IMR-90 (cell line): Measurements from ENCODE around the gene KRTAP10-10. TPM values are rescaled to one million over a fixed set of nuclear protein-coding genes. Genes with fewer than 3 reads are reported as not detected.

Experiments
- ATAC-seq: fragments of 200-7000 bp; cut with Tn5 transposase; 2 replicates; pipeline ENCODE4 v1.9.1; 2020; ENCODE audit warnings: low read depth, mild to moderate bottlenecking, moderate library complexity
- BruUV-seq: library from RNA; stranded (reverse); fragments of 400-500 nt; replicated peaks from 2 replicates; lab custom pipeline; 2021; lab: Mats Ljungman, UMichigan
- CTCF ChIA-PET: fragments of 300-600 bp; formaldehyde crosslinking; extraction: SDS; loops from one replicate; lab custom pipeline; 2021; ENCODE audit warnings: antibody characterized with exemption; lab: Yijun Ruan, JAX
- POLR2A ChIA-PET: fragments of 300-600 bp; sonication (Branson Sonifier 250); formaldehyde crosslinking; loops from one replicate; lab custom pipeline; 2022; ENCODE audit warnings: antibody characterized with exemption; ENCODE audit not compliant: unreplicated experiment; lab: Charles Lee
- DNase-seq: peaks from one replicate; pipeline ENCODE4 v3.0.0; 2013
- H2AFZ ChIP-seq: replicated peaks from 2 replicates; pipeline ENCODE3; 2013; ENCODE audit warnings: low read length, mild to moderate bottlenecking; ENCODE audit not compliant: poor library complexity
- H2AK5ac ChIP-seq: 2 replicates; pipeline ENCODE4 v1.6.1; 2013; ENCODE audit warnings: low read depth, low read length, inconsistent platforms
- H2AK9ac ChIP-seq: replicated peaks from 2 replicates; pipeline ENCODE3; 2013; ENCODE audit warnings: mild to moderate bottlenecking, low read depth, low read length, moderate library complexity; ENCODE audit not compliant: poor library complexity
- H2BK120ac ChIP-seq: 2 replicates; pipeline ENCODE4 v1.6.1; 2013; ENCODE audit warnings: low read depth, low read length, inconsistent platforms
- H2BK15ac ChIP-seq: 3 replicates; pipeline ENCODE4 v1.6.1; 2013; ENCODE audit warnings: low read depth, low read length, inconsistent platforms
- H2BK20ac ChIP-seq: 2 replicates; pipeline ENCODE4 v1.6.1; 2013; ENCODE audit warnings: low read depth, mild to moderate bottlenecking, inconsistent platforms, low read length, moderate library complexity
- H2BK5ac ChIP-seq: 2 replicates; pipeline ENCODE4 v1.6.1; 2013; ENCODE audit warnings: mild to moderate bottlenecking, low read depth, low read length, inconsistent platforms; ENCODE audit not compliant: poor library complexity, severe bottlenecking
- H3K14ac ChIP-seq: replicated peaks from 2 replicates; pipeline ENCODE4 v1.6.1; 2013; ENCODE audit warnings: low read depth, low read length, inconsistent platforms
- H3K18ac ChIP-seq: 2 replicates; pipeline ENCODE4 v1.6.1; 2013; ENCODE audit warnings: low read depth, low read length, control low read depth
- H3K23ac ChIP-seq: 2 replicates; pipeline ENCODE4 v1.6.1; 2013; ENCODE audit warnings: low read depth, low read length, inconsistent platforms
- H3K27ac ChIP-seq: 2 replicates; pipeline ENCODE4 v1.5.1; 2013; ENCODE audit warnings: mild to moderate bottlenecking, control low read depth, low read length; ENCODE audit not compliant: insufficient read depth
- H3K27me3 ChIP-seq: 2 replicates; pipeline ENCODE4 v1.6.1; 2013; ENCODE audit warnings: low read length; ENCODE audit not compliant: control insufficient read depth, insufficient read depth
- H3K36me3 ChIP-seq: 2 replicates; pipeline ENCODE4 v1.6.1; 2013; ENCODE audit warnings: low read length, mixed read lengths; ENCODE audit not compliant: control insufficient read depth, insufficient read depth
- H3K4ac ChIP-seq: 2 replicates; pipeline ENCODE4 v1.6.1; 2013; ENCODE audit warnings: low read depth, low read length, inconsistent platforms
- H3K4me1 ChIP-seq: 2 replicates; pipeline ENCODE4 v1.6.1; 2013; ENCODE audit warnings: low read length, mixed read lengths; ENCODE audit not compliant: control insufficient read depth, insufficient read depth
- H3K4me2 ChIP-seq: 2 replicates; pipeline ENCODE4 v1.6.1; 2013; ENCODE audit warnings: low read depth, mild to moderate bottlenecking, control low read depth, low read length, moderate library complexity
- H3K4me3 ChIP-seq: 2 replicates; pipeline ENCODE4 v1.5.1; 2013; ENCODE audit warnings: low read depth, mild to moderate bottlenecking, control low read depth, low read length, moderate library complexity; ENCODE audit not compliant: insufficient read depth
- H3K56ac ChIP-seq: 2 replicates; pipeline ENCODE4 v1.6.1; 2013; ENCODE audit warnings: low read length, inconsistent platforms; ENCODE audit not compliant: insufficient read depth; ENCODE audit errors: extremely low read depth
- H3K79me1 ChIP-seq, 2 experiments: 2 replicates each; pipeline ENCODE4 v1.6.1; 2013; ENCODE audit warnings: low read length in 2 of 2, inconsistent platforms in 1 of 2, low read depth in 1 of 2
- H3K9ac ChIP-seq: 2 replicates; pipeline ENCODE4 v1.6.1; 2013; ENCODE audit warnings: low read depth, low read length, control low read depth
- H3K9me1 ChIP-seq: 2 replicates; pipeline ENCODE4 v1.6.1; 2013; ENCODE audit warnings: low read length, inconsistent platforms; ENCODE audit not compliant: insufficient read depth
- H3K9me3 ChIP-seq: 2 replicates; pipeline ENCODE4 v1.6.1; 2013; ENCODE audit warnings: low read length; ENCODE audit not compliant: control insufficient read depth, insufficient read depth
- H4K20me1 ChIP-seq: 2 replicates; pipeline ENCODE4 v1.6.1; 2013; ENCODE audit warnings: low read length, inconsistent platforms; ENCODE audit not compliant: insufficient read depth
- H4K5ac ChIP-seq: 2 replicates; pipeline ENCODE4 v1.6.1; 2013; ENCODE audit warnings: mild to moderate bottlenecking, low read depth, low read length, control low read depth
- H4K8ac ChIP-seq, 2 experiments: 2 replicates each; pipeline ENCODE4 v1.6.1; 2013; ENCODE audit warnings: low read depth in 2 of 2, low read length in 2 of 2, control low read depth in 1 of 2, inconsistent platforms in 1 of 2
- H4K91ac ChIP-seq: 2 replicates; pipeline ENCODE4 v1.6.1; 2013; ENCODE audit warnings: low read depth, low read length, inconsistent platforms; ENCODE audit not compliant: insufficient read depth
- BHLHE40 ChIP-seq: fragments of 150-350 bp; IDR thresholded peaks from 2 replicates; pipeline ENCODE4 v1.6.1; 2016; ENCODE audit warnings: mild to moderate bottlenecking, low read depth, low read length
- CEBPB ChIP-seq: IDR thresholded peaks from 2 replicates; pipeline ENCODE4 v1.6.1; 2012; ENCODE audit warnings: low read depth, low read length, improper control_type of control experiment
- CHD1 ChIP-seq: IDR thresholded peaks from 2 replicates; pipeline ENCODE4 v1.6.1; 2012; ENCODE audit warnings: low read depth, low read length, improper control_type of control experiment
- CTCF ChIP-seq: conservative IDR thresholded peaks from 2 replicates; pipeline ENCODE4 v1.5.1; 2012; ENCODE audit warnings: mild to moderate bottlenecking, low read depth, low read length, improper control_type of control experiment
- FOS ChIP-seq: fragments of 150-350 bp; IDR thresholded peaks from 2 replicates; pipeline ENCODE4 v1.6.1; 2016; ENCODE audit warnings: low read depth, low read length
- MAFK ChIP-seq: IDR thresholded peaks from 2 replicates; pipeline ENCODE4 v1.6.1; 2012; ENCODE audit warnings: low read depth, low read length, improper control_type of control experiment
- MAZ ChIP-seq: IDR thresholded peaks from 2 replicates; pipeline ENCODE4 v1.6.1; 2012; ENCODE audit warnings: low read depth, mild to moderate bottlenecking, low read length, improper control_type of control experiment, moderate library complexity, borderline replicate concordance
- MXI1 ChIP-seq: IDR thresholded peaks from 2 replicates; pipeline ENCODE4 v1.6.1; 2012; ENCODE audit warnings: low read depth, mild to moderate bottlenecking, low read length, moderate library complexity, borderline replicate concordance
- NFE2L2 ChIP-seq: fragments of 150-350 bp; IDR thresholded peaks from 2 replicates; pipeline ENCODE4 v1.6.1; 2016; ENCODE audit warnings: low read depth, mild to moderate bottlenecking, low read length
- POLR2A ChIP-seq: IDR thresholded peaks from 2 replicates; pipeline ENCODE4 v1.6.1; 2012; ENCODE audit warnings: mild to moderate bottlenecking, low read depth, low read length
- RAD21 ChIP-seq: IDR thresholded peaks from 2 replicates; pipeline ENCODE4 v1.6.1; 2012; ENCODE audit warnings: low read length, improper control_type of control experiment
- RCOR1 ChIP-seq: IDR thresholded peaks from 2 replicates; pipeline ENCODE4 v1.6.1; 2012; ENCODE audit warnings: mild to moderate bottlenecking, low read length, improper control_type of control experiment; ENCODE audit not compliant: insufficient replicate concordance
- RFX5 ChIP-seq: IDR thresholded peaks from 2 replicates; pipeline ENCODE4 v1.8.0; 2012; ENCODE audit warnings: low read depth, mild to moderate bottlenecking, low read length, moderate library complexity
- SMC3 ChIP-seq: fragments of 150-350 bp; IDR thresholded peaks from 2 replicates; pipeline ENCODE4 v1.6.1; 2016; ENCODE audit warnings: low read depth, mild to moderate bottlenecking, antibody characterized with exemption, low read length, moderate library complexity
- WGBS, 2 experiments: methylation state at CpG; one replicate each; pipeline versions ENCODE4 v1.1.5 to v1.1.7; 2013; ENCODE audit warnings: missing lambda C conversion rate in 2 of 2; ENCODE audit not compliant: insufficient read length in 1 of 2; ENCODE audit errors: extremely low coverage in 2 of 2; 5-methylcytosine and 5-hydroxymethylcytosine counted together
- dilution Hi-C: fragments of 300-500 bp; cut with HindIII; formaldehyde crosslinking; loops from one replicate; pipeline ENCODE4 v1.14.3; 2018; ENCODE audit warnings: low sequenced_read_pairs; ENCODE audit not compliant: unreplicated experiment
- in situ Hi-C: fragments of 300-500 bp; cut with MboI; formaldehyde crosslinking; loops from 3 replicates; pipeline ENCODE4 v1.14.3; 2019; ENCODE audit warnings: low sequenced_read_pairs, inconsistent platforms, mixed read lengths
- intact Hi-C: fragments of 100-400 bp; cut with micrococcal nuclease; formaldehyde crosslinking; loops from 2 replicates; pipeline ENCODE4 v1.10.0; 2022
- polyA plus RNA-seq, 3 experiments: library from polyadenylated mRNA; depleted of rRNA; stranded (reverse); fragments of >200 nt; gene quantifications; 2 replicates each; pipeline ENCODE4 v1.2.3, GENCODE V29; 2012; ENCODE audit warnings: low replicate concordance in 1 of 3
- total RNA-seq: library from RNA; depleted of rRNA; stranded (reverse); fragments of >200 nt; gene quantifications from 2 replicates; pipeline ENCODE4 v1.2.3, GENCODE V29; 2012
- TF ChIP-seq, protein P1 (sequence below): fragments of 150-350 bp; IDR thresholded peaks from 2 replicates; pipeline ENCODE4 v1.6.1; 2017; ENCODE audit warnings: mild to moderate bottlenecking, antibody characterized with exemption, low read length, low read depth
- TF ChIP-seq, protein P2 (sequence below): fragments of 150-350 bp; IDR thresholded peaks from 2 replicates; pipeline ENCODE4 v1.6.1; 2016; ENCODE audit warnings: low read depth, mild to moderate bottlenecking, low read length, moderate library complexity, borderline replicate concordance

KRTAP10-10 gene
- total and polyA plus RNA-seq, 2 of the 4 experiments (the other 2 are of a cell fraction), result not detected

- no peak for ATAC-seq
- no peak for DNase-seq
- BruUV-seq, result no TSS peak
- in situ Hi-C loops (no loop called here), dilution Hi-C loops (no loop called here), intact Hi-C loops (no loop called here)
- H2AK9ac ChIP-seq, result no peak overlapping the region
- no peaks in the 10 kb centered on the region for H4K20me1 ChIP-seq
- H2AFZ ChIP-seq, result no peak overlapping the region
- no peaks in the 10 kb centered on the region for H3K4me1 ChIP-seq
- peaks cover 31% of the 10 kb centered on the region for H3K27me3 ChIP-seq
- H3K79me1 ChIP-seq, result no peaks in the 10 kb centered on the region
- H2BK15ac ChIP-seq, result no peak overlapping the region
- no peak overlapping the region for H4K5ac ChIP-seq
- no peaks in the 10 kb centered on the region for H3K9me3 ChIP-seq
- H3K23ac ChIP-seq, result no peak overlapping the region
- no peak for TF ChIP-seq RAD21
- no peak for TF ChIP-seq POLR2A
- no peak for TF ChIP-seq NFE2L2
- no peak for TF ChIP-seq CTCF
- TF ChIP-seq, protein P1, sequence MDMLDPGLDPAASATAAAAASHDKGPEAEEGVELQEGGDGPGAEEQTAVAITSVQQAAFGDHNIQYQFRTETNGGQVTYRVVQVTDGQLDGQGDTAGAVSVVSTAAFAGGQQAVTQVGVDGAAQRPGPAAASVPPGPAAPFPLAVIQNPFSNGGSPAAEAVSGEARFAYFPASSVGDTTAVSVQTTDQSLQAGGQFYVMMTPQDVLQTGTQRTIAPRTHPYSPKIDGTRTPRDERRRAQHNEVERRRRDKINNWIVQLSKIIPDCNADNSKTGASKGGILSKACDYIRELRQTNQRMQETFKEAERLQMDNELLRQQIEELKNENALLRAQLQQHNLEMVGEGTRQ, result no peak
- no peak for TF ChIP-seq SMC3
- no peak for TF ChIP-seq FOS
- no peak for TF ChIP-seq MXI1
- TF ChIP-seq RFX5, result no peak
- TF ChIP-seq CHD1, result no peak
- TF ChIP-seq MAZ, result no peak
- no peak for TF ChIP-seq MAFK
- no peak for TF ChIP-seq BHLHE40
- no peak for TF ChIP-seq CEBPB
- TF ChIP-seq RCOR1, result no peak
- TF ChIP-seq, protein P2, sequence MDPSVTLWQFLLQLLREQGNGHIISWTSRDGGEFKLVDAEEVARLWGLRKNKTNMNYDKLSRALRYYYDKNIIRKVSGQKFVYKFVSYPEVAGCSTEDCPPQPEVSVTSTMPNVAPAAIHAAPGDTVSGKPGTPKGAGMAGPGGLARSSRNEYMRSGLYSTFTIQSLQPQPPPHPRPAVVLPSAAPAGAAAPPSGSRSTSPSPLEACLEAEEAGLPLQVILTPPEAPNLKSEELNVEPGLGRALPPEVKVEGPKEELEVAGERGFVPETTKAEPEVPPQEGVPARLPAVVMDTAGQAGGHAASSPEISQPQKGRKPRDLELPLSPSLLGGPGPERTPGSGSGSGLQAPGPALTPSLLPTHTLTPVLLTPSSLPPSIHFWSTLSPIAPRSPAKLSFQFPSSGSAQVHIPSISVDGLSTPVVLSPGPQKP, result no peak
- no peaks in the 10 kb centered on the region for H3K9me1 ChIP-seq
- no peak overlapping the region for H3K27ac ChIP-seq
- no peak overlapping the region for H3K56ac ChIP-seq
- H3K4ac ChIP-seq, result no peak overlapping the region
- H3K18ac ChIP-seq, result no peak overlapping the region
- H2BK120ac ChIP-seq, result no peak overlapping the region
- no peak overlapping the region for H4K91ac ChIP-seq
- no peak overlapping the region for H3K4me2 ChIP-seq
- ChIA-PET CTCF (no interaction called here), POLR2A (no interaction called here)
- H2BK20ac ChIP-seq, result no peak overlapping the region
- no peaks in the 10 kb centered on the region for H3K36me3 ChIP-seq
- H4K8ac ChIP-seq, result no peak overlapping the region
- 20% methylated on average over 1 of the region's 11 CpGs; no CpG with 5 or more reads in 1 of the 2 experiments for WGBS, 2 experiments
- no peak overlapping the region for H2BK5ac ChIP-seq
- no peak overlapping the region for H3K4me3 ChIP-seq
- H2AK5ac ChIP-seq, result no peak overlapping the region
- no peak overlapping the region for H3K9ac ChIP-seq
- no peak overlapping the region for H3K14ac ChIP-seq
Observed at GRCh38 chr21:44687671-44688070, 50.5 kb downstream of the KRTAP10-10 start.
